Esophagus muscularis mucosa (tissue), 4 donors: ENCODE data around the gene TNPO1. TPM values are rescaled to one million over a fixed set of nuclear protein-coding genes. Genes with fewer than 3 reads are reported as not detected.
"Not testable (repeated sequence)": the region's sequence is repeated elsewhere in the genome, so short reads cannot be mapped to it uniquely, and the experiment has no call there.

ENCODE experiments used
- DNase-seq: peaks from one replicate; pipeline ENCODE4 v3.0.0-alpha.2; 2017; ENCODE audit errors: extremely low spot score
- H3K27ac ChIP-seq, 4 donors: fragments of 200-600 bp; sonication (generic); replicated peaks in 1 of 4; 1 replicate in 3 of 4; 2 replicates in 1 of 4; pipeline ENCODE4 v1.5.1; 2016 to 2019; ENCODE audit warnings: mild to moderate bottlenecking in 1 of 4
- H3K27me3 ChIP-seq, 4 donors: fragments of 200-600 bp; sonication (generic); one replicate each; pipeline versions ENCODE4 v1.5.1 to v1.6.0; 2016 to 2019
- H3K36me3 ChIP-seq, 4 donors: fragments of 200-600 bp; sonication (generic); one replicate each; pipeline ENCODE4 v1.5.1; 2016 to 2019
- H3K4me1 ChIP-seq, 4 donors: fragments of 200-600 bp; sonication (generic); one replicate each; pipeline ENCODE4 v1.5.1; 2016 to 2019
- H3K4me3 ChIP-seq, 4 donors: fragments of 200-600 bp; sonication (generic); 1 replicate in 2 of 4; 2 replicates in 2 of 4; pipeline ENCODE4 v1.5.1; 2016 to 2019; ENCODE audit warnings: mild to moderate bottlenecking in 4 of 4, moderate library complexity in 1 of 4
- H3K9me3 ChIP-seq, 4 donors: fragments of 200-600 bp; sonication (generic); 1 replicate in 3 of 4; 2 replicates in 1 of 4; pipeline ENCODE4 v1.5.1; 2016 to 2019
- EP300 ChIP-seq: sonication (generic); formaldehyde crosslinking; IDR thresholded peaks from one replicate; pipeline ENCODE4 v1.6.1; 2017; ENCODE audit warnings: antibody characterized with exemption
- POLR2A ChIP-seq: fragments of 450-650 bp; IDR thresholded peaks from one replicate; pipeline ENCODE4 v1.6.1; 2017; ENCODE audit warnings: antibody characterized with exemption, moderate library complexity, mild to moderate bottlenecking, low read depth
- POLR2AphosphoS5 ChIP-seq, 2 donors: sonication (generic); formaldehyde crosslinking; IDR thresholded peaks; one replicate each; pipeline ENCODE4 v1.6.1; 2017; ENCODE audit warnings: antibody characterized with exemption in 2 of 2
- WGBS: methylation state at CpG from one replicate; pipeline ENCODE4 v1.1.5; 2018; 5-methylcytosine and 5-hydroxymethylcytosine counted together
- intact Hi-C: fragments of 100-400 bp; cut with DNase I; formaldehyde crosslinking; loops from one replicate; pipeline ENCODE4 v1.15.1; 2023
- total RNA-seq, 4 donors: library from RNA; depleted of rRNA; stranded (reverse); fragments of >200 nt; gene quantifications; one replicate each; pipeline versions ENCODE4 v1.1.0 to v1.2.1, GENCODE V29; 2016
- TF ChIP-seq, protein P1 (sequence below), 3 experiments: fragments of 200-600 bp in 2 of 3; fragments of 450-650 bp in 1 of 3; sonication (generic) in 2 of 3; IDR thresholded peaks; one replicate each; pipeline ENCODE4 v1.5.1; 2017 to 2019; ENCODE audit warnings: antibody characterized with exemption in 3 of 3, mild to moderate bottlenecking in 2 of 3, moderate library complexity in 1 of 3

The TNPO1 gene
- total RNA-seq, 4 donors from 2014 or later = 67.8 to 81.8 (median 71.3) TPM

DNA sequence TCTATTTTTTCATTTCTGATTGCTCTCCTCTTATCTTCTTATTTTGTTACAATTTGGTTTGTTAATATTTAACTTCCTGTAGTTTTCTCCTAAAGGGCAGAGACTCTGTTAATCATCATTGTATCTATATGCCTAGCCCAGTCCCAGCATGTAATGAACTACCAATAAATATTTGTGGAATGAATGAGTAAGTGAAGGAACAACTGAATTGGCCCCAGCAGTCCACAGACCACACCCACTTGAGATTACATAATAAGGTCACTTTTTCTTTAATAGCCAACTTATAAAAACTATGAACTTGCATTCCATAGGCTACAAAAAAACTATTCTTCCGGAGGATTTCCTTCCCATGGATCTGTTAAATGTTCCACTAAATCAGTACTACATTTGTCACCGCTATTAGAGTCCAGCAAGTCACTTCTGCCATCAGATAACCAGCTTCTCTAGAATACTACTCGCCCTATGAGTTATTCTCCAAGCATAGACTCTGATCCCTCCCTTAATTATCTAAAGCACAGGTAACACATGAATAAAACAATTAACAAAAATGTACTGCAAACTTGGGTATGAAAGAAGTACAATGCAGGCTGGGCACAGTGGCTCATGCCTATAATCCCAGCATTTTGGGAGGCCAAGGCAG is 27.5 kb upstream of the TNPO1 start:
- H3K9me3 ChIP-seq = no peaks in the 10 kb centered on the region
- peaks cover 0 to 6% (median 0%) of the 10 kb centered on the region in 4 donors for H3K4me1 ChIP-seq
- H3K36me3 ChIP-seq = no peaks in the 10 kb centered on the region
- no peak overlapping the region for H3K27ac ChIP-seq
- TF ChIP-seq EP300 (no peak), POLR2A (no peak), POLR2AphosphoS5 (IDR thresholded peaks at IDR 0.05) (no peak)
- TF ChIP-seq, protein P1, sequence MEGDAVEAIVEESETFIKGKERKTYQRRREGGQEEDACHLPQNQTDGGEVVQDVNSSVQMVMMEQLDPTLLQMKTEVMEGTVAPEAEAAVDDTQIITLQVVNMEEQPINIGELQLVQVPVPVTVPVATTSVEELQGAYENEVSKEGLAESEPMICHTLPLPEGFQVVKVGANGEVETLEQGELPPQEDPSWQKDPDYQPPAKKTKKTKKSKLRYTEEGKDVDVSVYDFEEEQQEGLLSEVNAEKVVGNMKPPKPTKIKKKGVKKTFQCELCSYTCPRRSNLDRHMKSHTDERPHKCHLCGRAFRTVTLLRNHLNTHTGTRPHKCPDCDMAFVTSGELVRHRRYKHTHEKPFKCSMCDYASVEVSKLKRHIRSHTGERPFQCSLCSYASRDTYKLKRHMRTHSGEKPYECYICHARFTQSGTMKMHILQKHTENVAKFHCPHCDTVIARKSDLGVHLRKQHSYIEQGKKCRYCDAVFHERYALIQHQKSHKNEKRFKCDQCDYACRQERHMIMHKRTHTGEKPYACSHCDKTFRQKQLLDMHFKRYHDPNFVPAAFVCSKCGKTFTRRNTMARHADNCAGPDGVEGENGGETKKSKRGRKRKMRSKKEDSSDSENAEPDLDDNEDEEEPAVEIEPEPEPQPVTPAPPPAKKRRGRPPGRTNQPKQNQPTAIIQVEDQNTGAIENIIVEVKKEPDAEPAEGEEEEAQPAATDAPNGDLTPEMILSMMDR (IDR thresholded peaks at IDR 0.05) = no peak
- intact Hi-C loops = no loop called here
- H3K27me3 ChIP-seq = no peaks in the 10 kb centered on the region
- WGBS = 85% methylated on average over 3 of the region's 3 CpGs
- no peak for DNase-seq
- H3K4me3 ChIP-seq = no peak overlapping the region

DNA sequence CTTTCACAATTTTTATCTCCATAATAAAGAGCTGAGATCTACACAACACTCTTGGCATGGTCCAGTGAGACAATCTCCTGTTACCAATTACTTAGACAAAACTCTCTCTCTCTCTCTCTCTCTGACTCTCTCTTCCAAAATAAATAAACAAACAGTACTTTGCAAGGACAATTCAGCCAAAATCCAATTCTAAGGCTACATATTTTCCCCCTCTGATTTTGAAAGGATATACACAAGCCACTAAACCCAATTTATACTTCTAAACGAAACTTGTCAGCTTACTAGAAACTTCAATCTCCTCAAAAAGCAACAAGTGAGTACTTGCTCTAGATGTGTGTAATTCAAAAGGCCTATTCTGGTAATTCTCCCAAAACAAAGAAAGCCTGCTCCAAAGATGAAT is 26.3 kb upstream of the TNPO1 start:
- Histone ChIP-seq H3K9me3 (no peaks in the 10 kb centered on the region), H3K27ac (no peak overlapping the region), H3K36me3 (no peaks in the 10 kb centered on the region), H3K27me3 (no peaks in the 10 kb centered on the region), H3K4me3 (no peak overlapping the region), H3K4me1 (peaks cover 0 to 6% (median 0%) of the 10 kb centered on the region in 4 donors)
- 25% methylated on average over 1 of the region's 1 CpG for WGBS
- TF ChIP-seq POLR2AphosphoS5 (IDR thresholded peaks at IDR 0.05) = no peak
- no peak for TF ChIP-seq POLR2A
- TF ChIP-seq, protein P1 (IDR thresholded peaks at IDR 0.05) = no peak
- TF ChIP-seq EP300 = no peak
- intact Hi-C loops = no loop called here
- DNase-seq = no peak

DNA sequence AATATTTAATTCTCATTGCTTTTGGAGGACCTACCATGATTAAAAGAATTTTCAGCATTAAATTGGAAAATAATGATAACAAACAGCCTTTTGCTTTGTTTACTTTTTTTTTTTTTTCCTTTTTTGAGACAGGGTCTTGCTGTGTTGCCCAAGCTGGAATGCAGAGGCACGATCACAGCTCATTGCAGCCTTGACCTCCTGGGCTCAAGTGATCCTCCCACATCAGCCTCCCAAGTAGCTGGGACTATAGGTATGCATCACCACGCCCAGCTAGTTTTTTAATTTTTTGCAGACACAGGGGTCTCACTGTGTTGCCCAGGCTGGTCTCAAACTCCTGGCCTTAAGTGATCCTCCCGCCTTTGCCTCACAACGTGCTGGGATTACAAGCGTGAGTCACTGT is 23.8 kb upstream of the TNPO1 start:
- H3K9me3 ChIP-seq, H3K4me3 ChIP-seq, H3K4me1 ChIP-seq, DNase-seq, intact Hi-C loops, H3K27me3 ChIP-seq, H3K27ac ChIP-seq, H3K36me3 ChIP-seq: not testable (repeated sequence)
- WGBS = 95% methylated on average over 5 of the region's 5 CpGs

DNA sequence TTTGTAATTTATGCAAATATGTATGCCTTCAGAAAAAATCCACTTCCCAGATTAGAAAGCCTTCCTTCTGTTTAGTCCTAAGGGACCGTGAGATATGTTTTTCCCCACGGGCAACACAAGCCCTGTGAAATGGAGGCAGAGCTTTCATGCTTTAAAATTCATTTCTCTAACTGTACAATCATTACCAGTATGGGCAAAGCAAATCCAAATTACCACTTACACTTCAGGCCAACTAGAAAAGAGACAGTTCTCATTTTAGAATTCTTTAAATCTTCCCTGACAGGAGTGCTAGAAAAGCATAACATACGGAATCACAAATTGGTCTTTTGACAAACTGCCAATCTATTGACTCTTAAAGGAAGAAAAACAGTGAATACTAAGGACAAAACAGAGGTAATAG is 20.5 kb upstream of the TNPO1 start:
- TF ChIP-seq EP300 = no peak
- TF ChIP-seq, protein P1 (IDR thresholded peaks at IDR 0.05) = no peak
- TF ChIP-seq POLR2A = no peak
- no peak for TF ChIP-seq POLR2AphosphoS5 (IDR thresholded peaks at IDR 0.05)
- H3K4me3 ChIP-seq = no peak overlapping the region
- WGBS = 73% methylated on average over 3 of the region's 3 CpGs
- no peak for DNase-seq
- intact Hi-C loops = no loop called here
- no peak overlapping the region for H3K27ac ChIP-seq
- H3K9me3 ChIP-seq = no peaks in the 10 kb centered on the region
- H3K4me1 ChIP-seq = no peaks in the 10 kb centered on the region
- no peaks in the 10 kb centered on the region for H3K36me3 ChIP-seq
- no peaks in the 10 kb centered on the region for H3K27me3 ChIP-seq

DNA sequence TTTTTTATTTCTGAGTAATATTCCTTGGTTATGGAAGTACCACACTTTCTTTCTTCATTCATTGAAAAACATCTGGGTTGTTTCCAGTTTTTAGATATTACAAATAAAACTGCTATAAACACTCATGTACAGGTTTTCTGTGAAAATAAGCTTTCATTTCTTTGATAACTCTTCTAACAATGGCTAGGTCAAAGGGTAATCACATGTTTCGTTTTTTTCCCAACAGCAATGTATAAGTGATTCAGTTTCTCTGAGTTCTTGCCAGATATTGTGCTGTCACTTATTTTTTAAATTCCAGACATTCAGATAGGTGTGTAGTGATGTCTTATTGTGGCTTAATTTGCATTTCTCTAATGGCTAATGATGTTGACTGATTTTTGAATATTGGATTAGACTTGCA is 16.7 kb upstream of the TNPO1 start:
- Histone ChIP-seq H3K4me1 (no peaks in the 10 kb centered on the region), H3K36me3 (no peaks in the 10 kb centered on the region), H3K27ac (no peak overlapping the region), H3K4me3 (no peak overlapping the region), H3K27me3 (no peaks in the 10 kb centered on the region), H3K9me3 (no peaks in the 10 kb centered on the region)
- TF ChIP-seq, protein P1 (IDR thresholded peaks at IDR 0.05) = no peak
- TF ChIP-seq POLR2A (no peak), POLR2AphosphoS5 (IDR thresholded peaks at IDR 0.05) (no peak), EP300 (no peak)
- 74% methylated on average over 1 of the region's 1 CpG for WGBS
- intact Hi-C loops = no loop called here
- no peak for DNase-seq

DNA sequence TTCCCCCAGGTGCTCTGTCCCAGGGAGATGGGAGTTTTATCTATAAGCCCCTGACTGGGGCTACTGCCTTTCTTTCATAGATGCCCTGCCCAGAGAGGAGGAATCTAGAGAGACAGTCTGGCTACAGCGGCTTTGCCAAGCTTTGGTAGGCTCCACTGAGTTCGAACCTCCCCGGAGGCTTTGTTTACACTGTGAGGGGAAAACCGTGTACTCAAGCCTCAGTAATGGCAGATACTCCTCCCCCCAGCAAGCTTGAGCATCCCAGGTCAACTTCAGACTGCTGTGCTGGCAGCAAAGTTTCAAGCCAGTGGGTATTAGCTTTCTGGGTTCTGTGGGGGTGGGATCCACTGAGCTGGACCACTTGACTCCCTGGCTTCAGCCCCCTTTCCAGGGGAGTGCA is 7.8 kb upstream of the TNPO1 start:
- DNase-seq, H3K4me1 ChIP-seq, H3K27me3 ChIP-seq, intact Hi-C loops, H3K4me3 ChIP-seq, H3K36me3 ChIP-seq, H3K27ac ChIP-seq: not testable (repeated sequence)
- peaks cover 0 to 12% (median 4%) of the 10 kb centered on the region in 4 donors for H3K9me3 ChIP-seq
- WGBS = 69% methylated on average over 4 of the region's 4 CpGs
